Pancreas (tissue), 10 donors: ENCODE results near the gene KIF21B. TPM values are rescaled to one million over a fixed set of nuclear protein-coding genes. Genes with fewer than 3 reads are reported as not detected.

Source experiments
- ATAC-seq, 4 donors: fragments of 200-7000 bp; cut with Tn5 transposase; one replicate each; pipeline versions ENCODE4 v1.8.0 to v1.9.1; 2020; ENCODE audit warnings: mild to moderate bottlenecking in 4 of 4, moderate library complexity in 4 of 4
- DNase-seq, 6 donors: peaks; one replicate each; pipeline ENCODE4 v3.0.0-alpha.2; 2020
- FAIRE-seq: peaks from 2 replicates; lab custom pipeline; 2012; peaks lifted over from hg19 to GRCh38; lab: Jason Lieb, UNC
- H3K27ac ChIP-seq, 4 donors: fragments of 200-600 bp; sonication (generic); 1 replicate in 3 of 4; 2 replicates in 1 of 4; pipeline versions ENCODE4 v1.5.0 to v1.8.0; 2020
- H3K27me3 ChIP-seq, 4 donors: fragments of 200-600 bp; one replicate each; pipeline ENCODE4 v1.8.0; 2021
- H3K36me3 ChIP-seq, 3 donors: fragments of 200-600 bp; sonication (generic) in 1 of 3; one replicate each; pipeline versions ENCODE4 v1.5.0 to v1.8.0; 2020 to 2021
- H3K4me1 ChIP-seq, 3 donors: fragments of 200-600 bp; one replicate each; pipeline ENCODE4 v1.8.0; 2021
- H3K4me3 ChIP-seq, 4 donors: fragments of 200-600 bp; sonication (generic) in 2 of 4; one replicate each; pipeline versions ENCODE4 v1.5.0 to v1.8.0; 2020 to 2021
- H3K9me3 ChIP-seq, 4 donors: fragments of 200-600 bp; one replicate each; pipeline ENCODE4 v1.8.0; 2021
- WGBS, 2 donors: extraction: QIAGEN DNeasy Blood & Tissue Kit; methylation state at CpG; one replicate each; pipeline ENCODE4 v1.1.7; 2013; 5-methylcytosine and 5-hydroxymethylcytosine counted together
- intact Hi-C, 3 donors: fragments of 100-400 bp; cut with DNase I; formaldehyde crosslinking; loops; one replicate each; pipeline versions ENCODE4 v1.11.1 to v1.14.2; 2022
- polyA plus RNA-seq, 2 donors: library from polyadenylated mRNA; stranded (reverse); fragments of 200-250 nt; gene quantifications; one replicate each; pipeline ENCODE4 v1.2.3, GENCODE V29; 2013
- total RNA-seq, 6 donors: library from RNA; stranded (reverse); fragmentation: NEBNext Ultra II Directional in 4 of 6; extraction: Animal tissue kit (Norgen Biotek cat#: 25700) in 4 of 6; gene quantifications; one replicate each; pipeline versions ENCODE4 v1.2.1 to v1.2.4, GENCODE V29; 2021 to 2023
- TF ChIP-seq, protein P1 (sequence below), 4 donors: fragments of 200-600 bp; sonication (generic) in 3 of 4; IDR thresholded peaks; one replicate each; pipeline versions ENCODE4 v1.5.0 to v1.8.0; 2021; ENCODE audit warnings: antibody characterized with exemption in 4 of 4
- donor health status: healthy with polysubstance abuse.
- donor health status: DM: no; HTN: no; CAD: no; lungs with moderate emphysema.
- donor health status: DM: no; HTN: no; CAD: no.
- donor health status: control.
- donor health status: control.
- donor health status: Bipolar disorder and iron deficiency.
- donor health status: DM: yes; HTN: yes; CAD: no.
- donor health status: DM: no; HTN: no; CAD: no.
- donor health status: DM: no; HTN: no; CAD: no.
- donor health status: DM: yes; HTN: yes; CAD: no.

KIF21B gene
- total and polyA plus RNA-seq, 8 donors = 0.51 to 2.5 (median 0.93) TPM

DNA sequence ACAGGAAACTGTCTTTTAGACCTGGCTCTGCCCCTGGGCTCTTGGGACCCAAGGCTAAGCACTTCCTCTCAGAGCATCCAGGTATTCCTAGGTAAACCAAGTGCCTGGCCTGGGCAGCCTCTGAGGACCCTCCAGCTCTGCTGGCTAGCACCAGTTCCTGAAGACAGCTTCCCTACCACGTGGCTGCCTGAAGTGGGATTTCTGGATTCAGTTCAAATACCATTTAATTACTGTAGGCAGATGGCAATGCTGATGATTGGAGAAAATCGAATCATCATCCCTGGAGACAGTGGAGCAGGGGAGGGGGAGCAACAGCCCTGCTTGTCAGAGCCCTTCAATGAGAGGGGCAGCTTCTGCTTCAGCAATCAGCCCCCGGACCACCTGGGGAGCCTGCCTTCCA lies 11.9 kb downstream of the KIF21B start:
- no peak for FAIRE-seq
- DNase-seq = no peak
- Histone ChIP-seq H3K9me3 (no peaks in the 10 kb centered on the region), H3K27ac (no peak overlapping the region), H3K36me3 (no peaks in the 10 kb centered on the region), H3K27me3 (no peaks in the 10 kb centered on the region), H3K4me3 (no peak overlapping the region), H3K4me1 (no peaks in the 10 kb centered on the region)
- TF ChIP-seq, protein P1, sequence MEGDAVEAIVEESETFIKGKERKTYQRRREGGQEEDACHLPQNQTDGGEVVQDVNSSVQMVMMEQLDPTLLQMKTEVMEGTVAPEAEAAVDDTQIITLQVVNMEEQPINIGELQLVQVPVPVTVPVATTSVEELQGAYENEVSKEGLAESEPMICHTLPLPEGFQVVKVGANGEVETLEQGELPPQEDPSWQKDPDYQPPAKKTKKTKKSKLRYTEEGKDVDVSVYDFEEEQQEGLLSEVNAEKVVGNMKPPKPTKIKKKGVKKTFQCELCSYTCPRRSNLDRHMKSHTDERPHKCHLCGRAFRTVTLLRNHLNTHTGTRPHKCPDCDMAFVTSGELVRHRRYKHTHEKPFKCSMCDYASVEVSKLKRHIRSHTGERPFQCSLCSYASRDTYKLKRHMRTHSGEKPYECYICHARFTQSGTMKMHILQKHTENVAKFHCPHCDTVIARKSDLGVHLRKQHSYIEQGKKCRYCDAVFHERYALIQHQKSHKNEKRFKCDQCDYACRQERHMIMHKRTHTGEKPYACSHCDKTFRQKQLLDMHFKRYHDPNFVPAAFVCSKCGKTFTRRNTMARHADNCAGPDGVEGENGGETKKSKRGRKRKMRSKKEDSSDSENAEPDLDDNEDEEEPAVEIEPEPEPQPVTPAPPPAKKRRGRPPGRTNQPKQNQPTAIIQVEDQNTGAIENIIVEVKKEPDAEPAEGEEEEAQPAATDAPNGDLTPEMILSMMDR (IDR thresholded peaks at IDR 0.05) = no peak
- no peak for ATAC-seq
- 51 to 54% methylated on average over 3 of the region's 3 CpGs for WGBS, 2 donors
- intact Hi-C loops = no loop called here

DNA sequence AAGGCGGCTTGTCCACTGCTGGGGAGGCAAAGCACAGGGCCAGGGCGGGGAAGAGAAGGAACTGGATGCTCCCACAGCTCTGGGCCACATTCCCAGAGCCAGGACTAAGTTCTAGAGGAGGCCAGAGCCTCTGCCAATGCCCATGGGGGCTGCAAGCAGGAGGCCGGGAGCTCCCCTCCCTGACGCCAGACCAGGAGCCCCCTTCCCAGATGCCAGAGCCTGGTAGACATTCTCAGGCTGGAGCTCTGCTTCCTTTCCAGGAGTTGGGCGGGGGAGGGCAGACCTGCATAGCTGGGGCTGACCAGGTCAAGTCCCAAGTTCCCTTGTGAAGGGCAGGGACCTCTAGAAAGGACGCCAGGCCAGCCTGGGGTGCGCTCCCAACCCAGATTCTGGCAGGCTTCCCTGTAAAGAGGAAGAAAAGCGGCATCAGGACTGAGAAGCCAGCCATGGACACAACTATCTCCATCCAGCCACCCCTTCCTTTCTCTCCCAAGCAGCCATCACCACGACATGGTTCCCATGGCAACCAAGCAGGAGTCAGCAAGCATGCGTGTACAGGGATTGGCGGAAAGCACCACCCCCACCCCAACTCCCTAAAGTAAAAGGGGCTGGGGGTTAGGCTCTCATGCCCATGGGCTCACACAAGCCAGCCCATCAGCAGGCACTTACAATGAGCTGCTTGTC lies 13.4 kb downstream of the KIF21B start:
- 84 to 90% methylated on average over 11 of the region's 11 CpGs for WGBS, 2 donors
- intact Hi-C loops = no loop called here
- Histone ChIP-seq H3K4me1 (no peaks in the 10 kb centered on the region), H3K36me3 (no peaks in the 10 kb centered on the region), H3K4me3 (no peak overlapping the region), H3K27me3 (no peaks in the 10 kb centered on the region), H3K9me3 (no peaks in the 10 kb centered on the region), H3K27ac (no peak overlapping the region)
- DNase-seq = peak in 1 of 6 donors; percentile 42
- TF ChIP-seq, protein P1 (IDR thresholded peaks at IDR 0.05) = no peak
- no peak for ATAC-seq
- FAIRE-seq = no peak

DNA sequence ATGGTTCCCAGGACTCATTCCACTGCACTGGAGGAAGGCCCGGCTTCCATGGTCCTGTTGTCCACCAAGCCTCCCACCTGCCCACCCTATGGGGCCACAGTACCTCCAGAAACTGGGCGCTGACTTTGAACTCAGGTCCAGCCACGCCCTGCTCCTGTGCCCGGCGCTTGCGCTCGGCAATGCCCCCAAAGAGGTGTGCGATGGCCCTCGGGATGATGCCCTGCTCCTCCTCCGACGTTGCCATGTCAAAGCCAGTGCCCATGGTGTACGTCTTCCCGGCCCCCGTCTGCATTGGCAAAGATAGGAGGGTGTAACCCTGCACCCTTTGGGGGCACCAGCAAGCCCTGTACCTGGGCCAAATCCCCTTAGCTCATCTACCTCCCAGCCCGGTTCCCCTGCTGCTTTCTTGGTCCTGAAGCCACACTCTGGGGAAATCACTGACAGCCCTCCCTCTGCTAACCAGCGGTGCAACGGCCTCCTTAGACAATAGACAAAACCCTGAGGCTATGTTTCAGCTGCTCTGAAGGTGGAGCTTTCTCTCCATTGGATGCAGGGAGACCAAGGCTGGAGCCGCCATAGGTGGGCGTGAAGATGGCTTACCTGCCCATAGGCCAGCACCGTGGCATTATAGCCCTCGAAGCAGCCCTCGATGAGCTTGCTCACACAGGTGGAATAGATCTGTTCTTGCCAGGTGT lies 14.7 kb downstream of the KIF21B start:
- WGBS, 2 donors = 84 to 88% methylated on average over 22 of the region's 22 CpGs
- no peak overlapping the region for H3K4me3 ChIP-seq
- no peaks in the 10 kb centered on the region for H3K36me3 ChIP-seq
- H3K27ac ChIP-seq = no peak overlapping the region
- H3K4me1 ChIP-seq = no peaks in the 10 kb centered on the region
- no peaks in the 10 kb centered on the region for H3K27me3 ChIP-seq
- peak in 1 of 6 donors; percentile 46 for DNase-seq
- ATAC-seq = no peak
- TF ChIP-seq, protein P1 (IDR thresholded peaks at IDR 0.05) = no peak
- H3K9me3 ChIP-seq = no peaks in the 10 kb centered on the region
- intact Hi-C loops = no loop called here
- no peak for FAIRE-seq

DNA sequence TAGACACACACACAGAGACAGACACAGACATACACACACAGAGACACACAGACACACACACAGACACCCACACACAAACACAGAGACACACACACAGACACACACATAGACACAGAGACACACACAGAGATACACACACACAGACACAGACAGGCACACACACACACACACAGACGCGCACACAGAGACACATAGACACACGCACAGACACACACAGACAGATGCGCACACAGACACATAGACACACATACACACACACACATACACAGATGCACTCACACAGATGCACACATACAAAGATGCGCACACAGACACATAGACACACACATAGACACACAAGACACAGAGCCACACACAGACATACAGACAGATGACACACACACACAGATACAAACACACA lies 16.0 kb downstream of the KIF21B start:
- whole genome bisulfite sequencing, 2 donors = 96 to 98% methylated on average over 5 of the region's 5 CpGs

More for the DNA sequence above, 16.0 kb downstream of the KIF21B start:
- Histone ChIP-seq H3K27ac (no peak overlapping the region), H3K27me3 (no peaks in the 10 kb centered on the region), H3K4me3 (no peak overlapping the region), H3K36me3 (no peaks in the 10 kb centered on the region), H3K9me3 (no peaks in the 10 kb centered on the region), H3K4me1 (no peaks in the 10 kb centered on the region)
- intact Hi-C loops = no loop called here
- DNase-seq (peak in 1 of 6 donors; percentile 3), ATAC-seq (no peak), FAIRE-seq (no peak)
- TF ChIP-seq, protein P1 (IDR thresholded peaks at IDR 0.05) = no peak
